Chondrocyte (in vitro differentiated cells): ENCODE measurements around the gene COX7B2. TPM values are rescaled to one million over a fixed set of nuclear protein-coding genes. Genes with fewer than 3 reads are reported as not detected.

Experiments
- DNase-seq: peaks from one replicate; pipeline ENCODE4 v3.0.0; 2021; ENCODE audit warnings: mixed read lengths, low spot score
- H3K27ac Mint-ChIP-seq: one replicate; pipeline ENCODE4 v1.8.0; 2021; ENCODE audit warnings: mild to moderate bottlenecking, moderate library complexity, mixed read lengths; ENCODE audit not compliant: unreplicated experiment
- H3K27me3 Mint-ChIP-seq: 2 replicates; pipeline ENCODE4 v1.8.0; 2021; ENCODE audit warnings: low read depth, mixed read lengths
- H3K36me3 Mint-ChIP-seq: 2 replicates; pipeline ENCODE4 v1.8.0; 2021; ENCODE audit warnings: low read depth, mixed read lengths
- H3K4me1 Mint-ChIP-seq: 2 replicates; pipeline ENCODE4 v1.8.0; 2021; ENCODE audit warnings: low read depth, mild to moderate bottlenecking, mixed read lengths
- H3K4me3 Mint-ChIP-seq: one replicate; pipeline ENCODE4 v1.8.0; 2021; ENCODE audit warnings: mild to moderate bottlenecking, moderate library complexity, mixed read lengths; ENCODE audit not compliant: unreplicated experiment
- H3K9me3 Mint-ChIP-seq: 2 replicates; pipeline ENCODE4 v1.8.0; 2021; ENCODE audit warnings: low read depth, mixed read lengths
- CTCF ChIP-seq: fragments of 200-600 bp; sonication (generic); IDR thresholded peaks from 2 replicates; pipeline ENCODE4 v1.5.0; 2021; ENCODE audit warnings: antibody characterized with exemption, mild to moderate bottlenecking, moderate library complexity
- long read RNA-seq: library from polyadenylated mRNA; stranded (forward); transcript quantifications from one replicate; pipeline ENCODE4 v2.0.0, GENCODE V29; 2021
- total RNA-seq: library from RNA; stranded (reverse); gene quantifications from 3 replicates; pipeline ENCODE4 v1.2.1, GENCODE V29; 2021

Gene COX7B2
- total RNA-seq, result not detected in 3 replicates
- long read RNA-seq, result 0 reads

- no peaks in the 10 kb centered on the region for H3K36me3 Mint-ChIP-seq
- no peak within 1 kb of the TSS for H3K27ac Mint-ChIP-seq
- no peak for DNase-seq
- no peak for TF ChIP-seq CTCF
- H3K9me3 Mint-ChIP-seq, result peaks cover 2% of the 10 kb centered on the region
- H3K4me3 Mint-ChIP-seq, result no peak within 1 kb of the TSS
- H3K4me1 Mint-ChIP-seq, result no peaks in the 10 kb centered on the region
- peaks cover 16% of the 10 kb centered on the region for H3K27me3 Mint-ChIP-seq
These were observed at the start of gene COX7B2 for GRCh38 chr4:46909078-46909477. Gene COX7B2, minus strand, starts transcription at chr4:46909245. Its CDS starts 174,053 bp downstream, at chr4:46735192.

GRCh38 chr4:46956451-46956850 lies 47.4 kb upstream of the COX7B2 start:
- no peaks in the 10 kb centered on the region for H3K9me3 Mint-ChIP-seq
- no peak overlapping the region for H3K27ac Mint-ChIP-seq
- H3K4me1 Mint-ChIP-seq, result no peaks in the 10 kb centered on the region
- TF ChIP-seq CTCF, result no peak
- peaks cover 26% of the 10 kb centered on the region for H3K27me3 Mint-ChIP-seq
- H3K36me3 Mint-ChIP-seq, result no peaks in the 10 kb centered on the region
- H3K4me3 Mint-ChIP-seq, result no peak overlapping the region
- no peak for DNase-seq

- TF ChIP-seq CTCF, result no peak
- H3K9me3 Mint-ChIP-seq, result no peaks in the 10 kb centered on the region
- no peak overlapping the region for H3K4me3 Mint-ChIP-seq
- H3K27me3 Mint-ChIP-seq, result peaks cover 23% of the 10 kb centered on the region
- no peaks in the 10 kb centered on the region for H3K4me1 Mint-ChIP-seq
- no peak for DNase-seq
- H3K27ac Mint-ChIP-seq, result no peak overlapping the region
- no peaks in the 10 kb centered on the region for H3K36me3 Mint-ChIP-seq
These were observed 46.6 kb upstream of the COX7B2 start for GRCh38 chr4:46955601-46956000.

- no peak for DNase-seq
- Mint-ChIP-seq H3K4me3 (no peak overlapping the region), H3K4me1 (no peaks in the 10 kb centered on the region), H3K27me3 (peaks cover 23% of the 10 kb centered on the region), H3K9me3 (no peaks in the 10 kb centered on the region), H3K36me3 (no peaks in the 10 kb centered on the region), H3K27ac (no peak overlapping the region)
- TF ChIP-seq CTCF, result no peak
These were observed 45.6 kb upstream of the COX7B2 start for GRCh38 chr4:46954643-46955042.

- no peak overlapping the region for H3K4me3 Mint-ChIP-seq
- no peak for TF ChIP-seq CTCF
- H3K27me3 Mint-ChIP-seq, result peaks cover 20% of the 10 kb centered on the region
- H3K27ac Mint-ChIP-seq, result no peak overlapping the region
- no peaks in the 10 kb centered on the region for H3K36me3 Mint-ChIP-seq
- no peak for DNase-seq
- no peaks in the 10 kb centered on the region for H3K4me1 Mint-ChIP-seq
- H3K9me3 Mint-ChIP-seq, result no peaks in the 10 kb centered on the region
These were observed 44.5 kb upstream of the COX7B2 start for GRCh38 chr4:46953564-46953963.
